Neuronal stem cell (in vitro differentiated cells): ENCODE measurements around the gene ASXL3.

Source experiments
- DNase-seq: peaks from one replicate; pipeline ENCODE4 v3.0.0-alpha.2; 2013; ENCODE audit warnings: low spot score
- H2AFZ ChIP-seq: one replicate; pipeline ENCODE4 v1.6.1; 2013; ENCODE audit warnings: mild to moderate bottlenecking, low read length, inconsistent platforms
- H2AK5ac ChIP-seq: 2 replicates; pipeline ENCODE4 v1.6.1; 2013; ENCODE audit warnings: low read depth, mild to moderate bottlenecking, inconsistent platforms, low read length, moderate library complexity, mixed read lengths
- H2BK120ac ChIP-seq: 2 replicates; pipeline ENCODE4 v1.6.1; 2013; ENCODE audit warnings: low read depth, mild to moderate bottlenecking, inconsistent platforms, low read length, moderate library complexity, mixed read lengths
- H2BK12ac ChIP-seq: one replicate; pipeline ENCODE4 v1.6.1; 2013; ENCODE audit warnings: low read length, inconsistent platforms
- H2BK15ac ChIP-seq: 2 replicates; pipeline ENCODE4 v1.6.1; 2013; ENCODE audit warnings: mild to moderate bottlenecking, low read length, inconsistent platforms, mixed read lengths
- H2BK5ac ChIP-seq: one replicate; pipeline ENCODE4 v1.6.1; 2013; ENCODE audit warnings: inconsistent platforms, mild to moderate bottlenecking, low read length, moderate library complexity
- H3K14ac ChIP-seq: one replicate; pipeline ENCODE4 v1.6.1; 2013; ENCODE audit warnings: low read length, inconsistent platforms
- H3K18ac ChIP-seq: 2 replicates; pipeline ENCODE4 v1.6.1; 2013; ENCODE audit warnings: low read length, inconsistent platforms
- H3K23ac ChIP-seq: 2 replicates; pipeline ENCODE4 v1.6.1; 2013; ENCODE audit warnings: low read depth, mild to moderate bottlenecking, mixed read lengths, low read length, inconsistent platforms; ENCODE audit not compliant: poor library complexity
- H3K27ac ChIP-seq: replicated peaks from 3 replicates; pipeline ENCODE4 v1.5.1; 2013; ENCODE audit warnings: low read length, inconsistent platforms
- H3K27me3 ChIP-seq, 3 experiments: 2 replicates each; pipeline ENCODE4 v1.6.1; 2013; ENCODE audit warnings: low read length in 3 of 3, mild to moderate bottlenecking in 2 of 3, inconsistent platforms in 1 of 3, low read depth in 1 of 3, mixed read lengths in 1 of 3, moderate library complexity in 1 of 3; ENCODE audit not compliant: control insufficient read depth in 3 of 3, insufficient read depth in 3 of 3
- H3K36me3 ChIP-seq, 2 donors: replicated peaks in 1 of 2; 2 replicates each; pipeline ENCODE4 v1.6.1; 2013; ENCODE audit warnings: low read length in 2 of 2; ENCODE audit not compliant: control insufficient read depth in 2 of 2, insufficient read depth in 2 of 2
- H3K4ac ChIP-seq: 2 replicates; pipeline ENCODE4 v1.6.1; 2013; ENCODE audit warnings: inconsistent platforms, mild to moderate bottlenecking, low read length, moderate library complexity
- H3K4me1 ChIP-seq, 2 donors: 1 replicate in 1 of 2; 2 replicates in 1 of 2; pipeline ENCODE4 v1.6.1; 2013; ENCODE audit warnings: low read length in 2 of 2, low read depth in 1 of 2; ENCODE audit not compliant: control insufficient read depth in 2 of 2, insufficient read depth in 1 of 2
- H3K4me2 ChIP-seq: one replicate; pipeline ENCODE4 v1.6.1; 2013; ENCODE audit warnings: mild to moderate bottlenecking, low read length, inconsistent platforms; ENCODE audit not compliant: insufficient read depth, poor library complexity, severe bottlenecking
- H3K4me3 ChIP-seq, 2 donors: 2 replicates each; pipeline ENCODE4 v1.5.1; 2013; ENCODE audit warnings: low read length in 2 of 2, mild to moderate bottlenecking in 2 of 2, inconsistent platforms in 1 of 2, moderate library complexity in 1 of 2
- H3K79me1 ChIP-seq: one replicate; pipeline ENCODE4 v1.6.1; 2013; ENCODE audit warnings: low read depth, mild to moderate bottlenecking, inconsistent platforms, low read length, moderate library complexity
- H3K9ac ChIP-seq: one replicate; pipeline ENCODE4 v1.6.1; 2013; ENCODE audit warnings: mild to moderate bottlenecking, low read depth, low read length, inconsistent platforms; ENCODE audit not compliant: poor library complexity
- H3K9me3 ChIP-seq, 2 donors: replicated peaks in 1 of 2; 2 replicates each; pipeline versions ENCODE3 to v1.6.1; 2013; ENCODE audit warnings: low read length in 2 of 2, mild to moderate bottlenecking in 2 of 2, inconsistent platforms in 1 of 2, low read depth in 1 of 2, mixed read lengths in 1 of 2, moderate library complexity in 1 of 2; ENCODE audit not compliant: control insufficient read depth in 2 of 2, insufficient read depth in 1 of 2
- H4K8ac ChIP-seq: one replicate; pipeline ENCODE4 v1.6.1; 2013; ENCODE audit warnings: low read depth, mild to moderate bottlenecking, inconsistent platforms, low read length, moderate library complexity
- H4K91ac ChIP-seq: one replicate; pipeline ENCODE4 v1.6.1; 2013; ENCODE audit warnings: low read length, low read depth, mild to moderate bottlenecking, inconsistent platforms; ENCODE audit not compliant: poor library complexity
- WGBS, 2 donors: extraction: QIAGEN DNeasy Blood & Tissue Kit; methylation state at CpG; one replicate each; pipeline ENCODE4 v1.1.7; 2013; ENCODE audit warnings: missing lambda C conversion rate in 2 of 2, mixed read lengths in 1 of 2; ENCODE audit not compliant: insufficient read length in 2 of 2, insufficient replicate concordance in 1 of 2; ENCODE audit errors: extremely low coverage in 2 of 2; 5-methylcytosine and 5-hydroxymethylcytosine counted together

The ASXL3 gene

DNA sequence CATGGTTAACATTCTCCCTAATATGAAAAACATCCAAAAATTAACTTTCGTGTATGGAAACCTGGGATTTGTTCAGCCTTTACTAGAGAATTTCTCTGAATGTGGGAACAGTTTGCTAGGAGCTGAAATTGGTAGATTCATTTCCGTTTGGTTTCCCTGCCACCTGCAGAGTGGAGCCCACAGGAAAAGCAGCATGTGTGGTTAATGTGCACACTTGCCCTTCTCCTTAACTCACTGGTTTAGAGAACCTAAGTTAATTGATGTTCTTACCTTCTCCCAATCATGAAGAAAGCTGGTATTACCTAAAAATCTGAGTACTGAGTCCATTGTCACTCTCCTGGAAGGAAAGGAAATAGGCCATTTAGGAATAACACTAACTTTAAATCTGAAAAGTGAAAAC, 37.6 kb upstream of the ASXL3 start:
- H3K27me3 ChIP-seq: no peaks in the 10 kb centered on the region
- no peak overlapping the region for H3K4me3 ChIP-seq
- H3K18ac ChIP-seq: no peak overlapping the region
- no peak overlapping the region for H3K4ac ChIP-seq
- no peak overlapping the region for H2BK5ac ChIP-seq
- H4K8ac ChIP-seq: no peak overlapping the region
- WGBS, 2 donors: no CpG with 5 or more reads among the region's 2 CpGs
- H3K9ac ChIP-seq: no peak overlapping the region
- no peak for DNase-seq
- no peak overlapping the region for H2BK120ac ChIP-seq
- no peak overlapping the region for H3K23ac ChIP-seq
- H3K36me3 ChIP-seq: no peaks in the 10 kb centered on the region
- H3K4me1 ChIP-seq: peaks cover 0 to 4% of the 10 kb centered on the region in 2 donors
- no peaks in the 10 kb centered on the region for H3K9me3 ChIP-seq
- no peak overlapping the region for H3K14ac ChIP-seq
- no peak overlapping the region for H3K27ac ChIP-seq
- H2BK15ac ChIP-seq: no peak overlapping the region
- H3K4me2 ChIP-seq: no peak overlapping the region
- H2BK12ac ChIP-seq: no peak overlapping the region
- peak overlapping the region; percentile 33 for H2AFZ ChIP-seq
- H2AK5ac ChIP-seq: no peak overlapping the region
- H3K79me1 ChIP-seq: no peaks in the 10 kb centered on the region
- no peak overlapping the region for H4K91ac ChIP-seq

- Histone ChIP-seq H3K18ac (no peak overlapping the region), H3K9me3 (no peaks in the 10 kb centered on the region), H2BK12ac (no peak overlapping the region), H3K4me1 (peaks cover 0 to 4% of the 10 kb centered on the region in 2 donors), H4K8ac (no peak overlapping the region), H3K14ac (no peak overlapping the region), H3K36me3 (no peaks in the 10 kb centered on the region), H3K27ac (no peak overlapping the region), H2AFZ (no peak overlapping the region), H2BK5ac (no peak overlapping the region), H2BK120ac (no peak overlapping the region), H3K23ac (no peak overlapping the region), H2BK15ac (no peak overlapping the region), H4K91ac (no peak overlapping the region), H3K27me3 (no peaks in the 10 kb centered on the region), H3K79me1 (no peaks in the 10 kb centered on the region), H3K4me2 (no peak overlapping the region), H3K4me3 (no peak overlapping the region), H2AK5ac (no peak overlapping the region), H3K9ac (no peak overlapping the region), H3K4ac (no peak overlapping the region)
- no CpG with 5 or more reads among the region's 3 CpGs for WGBS, 2 donors
- no peak for DNase-seq
Observed at GRCh38 chr18:33541316-33541715, 36.7 kb upstream of the ASXL3 start.

GRCh38 chr18:33556846-33557245, 21.2 kb upstream of the ASXL3 start:
- no CpG with 5 or more reads among the region's 2 CpGs for WGBS, 2 donors

GRCh38 chr18:33557706-33558105, 20.3 kb upstream of the ASXL3 start:
- Histone ChIP-seq H2BK5ac (no peak overlapping the region), H2BK12ac (no peak overlapping the region), H3K4me3 (no peak overlapping the region), H3K79me1 (no peaks in the 10 kb centered on the region), H4K91ac (no peak overlapping the region), H2AFZ (no peak overlapping the region), H3K27me3 (no peaks in the 10 kb centered on the region), H3K14ac (no peak overlapping the region), H3K18ac (no peak overlapping the region), H3K36me3 (no peaks in the 10 kb centered on the region), H3K9me3 (peaks cover 2 to 4% of the 10 kb centered on the region in 2 donors), H3K23ac (no peak overlapping the region), H2AK5ac (no peak overlapping the region), H3K4me1 (peaks cover 3% of the 10 kb centered on the region in 2 donors), H3K4ac (no peak overlapping the region), H3K4me2 (no peak overlapping the region), H2BK15ac (no peak overlapping the region), H2BK120ac (no peak overlapping the region), H3K9ac (no peak overlapping the region), H4K8ac (no peak overlapping the region), H3K27ac (no peak overlapping the region)
- no peak for DNase-seq
- no CpG with 5 or more reads among the region's 3 CpGs for whole genome bisulfite sequencing, 2 donors

More at GRCh38 chr18:33556846-33557245, 21.2 kb upstream of the ASXL3 start:
- DNase-seq: no peak
- no peak overlapping the region for H4K8ac ChIP-seq
- no peak overlapping the region for H3K4me3 ChIP-seq
- H3K36me3 ChIP-seq: no peaks in the 10 kb centered on the region
- H3K4me2 ChIP-seq: no peak overlapping the region
- H3K9ac ChIP-seq: no peak overlapping the region
- no peak overlapping the region for H3K27ac ChIP-seq
- no peak overlapping the region for H2BK120ac ChIP-seq
- H3K79me1 ChIP-seq: no peaks in the 10 kb centered on the region
- no peak overlapping the region for H2AK5ac ChIP-seq
- peak overlapping the region; percentile 12 for H2AFZ ChIP-seq
- no peak overlapping the region for H2BK5ac ChIP-seq
- H3K4me1 ChIP-seq: peaks cover 3% of the 10 kb centered on the region in 2 donors
- no peak overlapping the region for H3K23ac ChIP-seq
- no peak overlapping the region for H2BK12ac ChIP-seq
- H4K91ac ChIP-seq: no peak overlapping the region
- no peak overlapping the region for H3K4ac ChIP-seq
- H3K14ac ChIP-seq: no peak overlapping the region
- H3K18ac ChIP-seq: no peak overlapping the region
- H2BK15ac ChIP-seq: no peak overlapping the region
- no peaks in the 10 kb centered on the region for H3K27me3 ChIP-seq
- H3K9me3 ChIP-seq: peaks cover 2% of the 10 kb centered on the region in 2 donors
